Activated T-helper 2 cell treated with anti-CD3 and anti-CD28 coated beads, Interferon-gamma antibody, Interleukin-2, Interleukin-4, amounts not matched to agents 10 μg/mL and 5 μg/mL and 100 μg/mL, durations not matched to agents 14 hours and 24 hours and 36 hours (primary cell): Measurements from ENCODE around the gene TSC2. TPM values are rescaled to one million over a fixed set of nuclear protein-coding genes. Genes with fewer than 3 reads are reported as not detected.
"Not testable (repeated sequence)": the region's sequence is repeated elsewhere in the genome, so short reads cannot be mapped to it uniquely, and the experiment has no call there.

ENCODE experiments used
- DNase-seq: peaks from one replicate; pipeline ENCODE4 v3.0.0; 2021; ENCODE audit warnings: low spot score
- H3K27ac Mint-ChIP-seq: one replicate; pipeline ENCODE4 v1.8.0; 2021; ENCODE audit warnings: mixed read lengths
- H3K27me3 Mint-ChIP-seq: one replicate; pipeline ENCODE4 v1.8.0; 2021; ENCODE audit warnings: low read depth, mixed read lengths
- H3K36me3 Mint-ChIP-seq: one replicate; pipeline ENCODE4 v1.8.0; 2021; ENCODE audit warnings: low read depth, mixed read lengths
- H3K4me1 Mint-ChIP-seq: one replicate; pipeline ENCODE4 v1.8.0; 2021; ENCODE audit warnings: low read depth, mixed read lengths
- H3K4me3 Mint-ChIP-seq: one replicate; pipeline ENCODE4 v1.8.0; 2021; ENCODE audit warnings: low read depth, mild to moderate bottlenecking, moderate library complexity, mixed read lengths
- H3K9me3 Mint-ChIP-seq: one replicate; pipeline ENCODE4 v1.8.0; 2021; ENCODE audit warnings: mixed read lengths
- intact Hi-C: fragments of 100-400 bp; cut with micrococcal nuclease; formaldehyde crosslinking; loops from one replicate; pipeline ENCODE4 v1.15.1; 2023
- total RNA-seq: library from RNA; stranded (reverse); gene quantifications from 2 replicates; pipeline ENCODE4 v1.2.3, GENCODE V29; 2022

Gene TSC2
- total RNA-seq, 1 donor from 2014 or later = 89.7 TPM

GRCh38 chr16:2093793-2094192 is 46.0 kb downstream of the TSC2 start:
- Mint-ChIP-seq H3K4me3 (no peak overlapping the region), H3K9me3 (no peaks in the 10 kb centered on the region), H3K27me3 (no peaks in the 10 kb centered on the region), H3K27ac (no peak overlapping the region), H3K4me1 (no peaks in the 10 kb centered on the region), H3K36me3 (peaks cover 10% of the 10 kb centered on the region)
- intact Hi-C loops = no loop called here
- no peak for DNase-seq

GRCh38 chr16:2095315-2095853 is 47.6 kb downstream of the TSC2 start:
- intact Hi-C loops = no loop called here
- Mint-ChIP-seq H3K27me3 (no peaks in the 10 kb centered on the region), H3K9me3 (no peaks in the 10 kb centered on the region), H3K27ac (no peak overlapping the region), H3K4me3 (no peak overlapping the region), H3K4me1 (no peaks in the 10 kb centered on the region), H3K36me3 (peaks cover 4% of the 10 kb centered on the region)
- no peak for DNase-seq

- intact Hi-C loops = no loop called here
- Mint-ChIP-seq H3K36me3 (no peaks in the 10 kb centered on the region), H3K27ac (no peak overlapping the region), H3K27me3 (no peaks in the 10 kb centered on the region), H3K4me3 (no peak overlapping the region), H3K9me3 (no peaks in the 10 kb centered on the region), H3K4me1 (no peaks in the 10 kb centered on the region)
- DNase-seq = no peak
Observed at GRCh38 chr16:2095918-2096582, 48.3 kb downstream of the TSC2 start.

- Mint-ChIP-seq H3K9me3 (no peaks in the 10 kb centered on the region), H3K36me3 (no peaks in the 10 kb centered on the region), H3K27me3 (no peaks in the 10 kb centered on the region), H3K4me3 (no peak overlapping the region), H3K4me1 (no peaks in the 10 kb centered on the region), H3K27ac (no peak overlapping the region)
- DNase-seq = no peak
- intact Hi-C loops = no loop called here
Observed at GRCh38 chr16:2096853-2097595, 49.2 kb downstream of the TSC2 start.

GRCh38 chr16:2097689-2098088 is 49.9 kb downstream of the TSC2 start:
- H3K27me3 Mint-ChIP-seq, H3K27ac Mint-ChIP-seq, DNase-seq, intact Hi-C loops, H3K9me3 Mint-ChIP-seq, H3K4me3 Mint-ChIP-seq, H3K4me1 Mint-ChIP-seq, H3K36me3 Mint-ChIP-seq: not testable (repeated sequence)

- intact Hi-C loops, H3K9me3 Mint-ChIP-seq, H3K27ac Mint-ChIP-seq, H3K4me3 Mint-ChIP-seq, H3K36me3 Mint-ChIP-seq, H3K4me1 Mint-ChIP-seq, DNase-seq, H3K27me3 Mint-ChIP-seq: not testable (repeated sequence)
Observed at GRCh38 chr16:2101581-2101980, 53.8 kb downstream of the TSC2 start.

GRCh38 chr16:2102471-2102870 is 54.7 kb downstream of the TSC2 start:
- no peaks in the 10 kb centered on the region for H3K9me3 Mint-ChIP-seq
- intact Hi-C loops = no loop called here
- no peak overlapping the region for H3K4me3 Mint-ChIP-seq
- no peaks in the 10 kb centered on the region for H3K27me3 Mint-ChIP-seq
- no peak overlapping the region for H3K27ac Mint-ChIP-seq
- no peaks in the 10 kb centered on the region for H3K4me1 Mint-ChIP-seq
- peaks cover 1% of the 10 kb centered on the region for H3K36me3 Mint-ChIP-seq
- DNase-seq = no peak

GRCh38 chr16:2104464-2104863 is 56.7 kb downstream of the TSC2 start:
- intact Hi-C loops, DNase-seq, H3K36me3 Mint-ChIP-seq, H3K9me3 Mint-ChIP-seq, H3K27me3 Mint-ChIP-seq, H3K27ac Mint-ChIP-seq, H3K4me1 Mint-ChIP-seq, H3K4me3 Mint-ChIP-seq: not testable (repeated sequence)

- H3K27ac Mint-ChIP-seq, H3K36me3 Mint-ChIP-seq, intact Hi-C loops, H3K9me3 Mint-ChIP-seq, H3K4me1 Mint-ChIP-seq, DNase-seq, H3K4me3 Mint-ChIP-seq, H3K27me3 Mint-ChIP-seq: not testable (repeated sequence)
Observed at GRCh38 chr16:2105291-2105690, 57.5 kb downstream of the TSC2 start.

- H3K27ac Mint-ChIP-seq, DNase-seq, H3K9me3 Mint-ChIP-seq, H3K27me3 Mint-ChIP-seq, intact Hi-C loops, H3K36me3 Mint-ChIP-seq, H3K4me3 Mint-ChIP-seq, H3K4me1 Mint-ChIP-seq: not testable (repeated sequence)
Observed at GRCh38 chr16:2105769-2106168, 58.0 kb downstream of the TSC2 start.

GRCh38 chr16:2106211-2106610 is 58.4 kb downstream of the TSC2 start:
- intact Hi-C loops, DNase-seq, H3K27ac Mint-ChIP-seq, H3K9me3 Mint-ChIP-seq, H3K27me3 Mint-ChIP-seq, H3K4me3 Mint-ChIP-seq, H3K36me3 Mint-ChIP-seq, H3K4me1 Mint-ChIP-seq: not testable (repeated sequence)

- H3K36me3 Mint-ChIP-seq, H3K27me3 Mint-ChIP-seq, H3K4me1 Mint-ChIP-seq, intact Hi-C loops, DNase-seq, H3K4me3 Mint-ChIP-seq, H3K9me3 Mint-ChIP-seq, H3K27ac Mint-ChIP-seq: not testable (repeated sequence)
Observed at GRCh38 chr16:2107121-2107790, 59.5 kb downstream of the TSC2 start.

GRCh38 chr16:2107791-2108125 is 60.0 kb downstream of the TSC2 start:
- H3K36me3 Mint-ChIP-seq, H3K4me1 Mint-ChIP-seq, H3K9me3 Mint-ChIP-seq, intact Hi-C loops, H3K4me3 Mint-ChIP-seq, H3K27me3 Mint-ChIP-seq, H3K27ac Mint-ChIP-seq, DNase-seq: not testable (repeated sequence)
